ENCODE results near the gene ARID2. TPM values are rescaled to one million over a fixed set of nuclear protein-coding genes. Genes with fewer than 3 reads are reported as not detected.

The ARID2 gene
- total RNA-seq, 4 donors from 2014 or later, result 25.3 to 40.4 (median 30.6) TPM

DNA sequence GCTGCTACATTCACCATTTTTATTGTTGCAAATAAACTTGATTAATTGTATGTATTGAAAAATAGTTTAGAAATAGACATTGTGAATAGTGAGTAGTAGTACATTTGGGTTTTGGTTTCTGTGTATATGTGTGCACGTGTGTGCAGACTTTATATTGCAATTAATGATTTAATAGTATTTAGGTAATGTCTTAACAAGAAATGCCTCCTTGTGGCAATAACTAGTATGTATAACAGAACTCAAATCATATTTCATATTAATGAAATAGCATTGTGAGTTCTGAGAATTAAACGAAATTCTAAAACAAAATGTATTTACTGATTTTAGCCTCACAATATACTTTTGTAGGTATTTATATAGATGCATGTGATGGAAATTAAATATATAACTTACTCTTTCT, 160.8 kb downstream of the ARID2 start:
- H3K4me3 ChIP-seq (ENCODE audit: low read depth, poor library complexity, severe bottlenecking), result no peak overlapping the region
- WGBS, 2 donors, result 75 to 77% methylated on average over 2 of the region's 2 CpGs
- TF ChIP-seq CTCF (IDR thresholded peaks at IDR 0.05) (no peak), POLR2A (IDR thresholded peaks at IDR 0.05) (no peak)
- DNase-seq (ENCODE audit: low spot score in 2 of 2), result no peak
- intact Hi-C loops (cut with DNase I; ENCODE audit: low total_unique reads), result no loop called here

DNA sequence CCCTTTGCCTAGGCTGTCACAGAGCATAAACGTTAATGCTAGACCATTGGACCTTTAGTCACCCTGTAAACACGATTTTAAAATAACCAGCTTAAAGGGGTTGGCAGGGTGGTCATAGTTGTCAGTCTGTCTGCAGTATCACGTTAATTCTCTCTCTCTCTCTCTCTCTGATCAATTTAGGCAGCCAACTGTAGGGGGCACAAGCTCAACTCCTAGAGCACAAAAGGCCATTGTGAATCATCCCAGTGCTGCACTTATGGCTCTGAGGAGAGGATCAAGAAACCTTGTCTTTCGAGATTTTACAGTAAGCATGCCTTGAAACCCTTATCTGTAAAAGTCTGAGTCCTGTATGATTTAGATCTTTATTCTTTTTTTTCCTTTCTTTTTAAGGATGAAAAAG, 163.7 kb downstream of the ARID2 start:
- no peak for DNase-seq (ENCODE audit: low spot score in 2 of 2)
- 71 to 74% methylated on average over 4 of the region's 4 CpGs for WGBS, 2 donors
- intact Hi-C loops (cut with DNase I; ENCODE audit: low total_unique reads), result no loop called here
- TF ChIP-seq CTCF (IDR thresholded peaks at IDR 0.05) (no peak), POLR2A (IDR thresholded peaks at IDR 0.05) (no peak)
- no peak overlapping the region for H3K4me3 ChIP-seq (ENCODE audit: low read depth, poor library complexity, severe bottlenecking)

DNA sequence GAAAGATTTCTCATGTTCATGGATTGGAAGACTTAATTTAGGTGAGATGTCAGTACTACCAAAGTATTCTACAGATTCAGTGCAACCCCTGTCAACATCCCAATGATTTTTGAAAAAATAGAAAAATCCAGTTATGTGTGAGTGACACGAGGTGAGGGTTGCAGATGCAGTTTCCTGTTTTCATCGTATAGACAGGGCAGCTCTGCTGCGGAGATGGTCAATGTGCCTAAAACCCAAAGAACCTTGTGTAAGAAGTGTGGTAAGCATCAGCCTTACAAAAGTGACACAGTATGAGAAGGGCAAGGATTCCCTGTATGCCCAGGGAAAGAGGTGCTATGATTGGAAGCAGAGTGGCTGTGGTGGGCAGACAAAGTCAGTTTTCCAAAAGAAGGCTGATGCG, 166.5 kb downstream of the ARID2 start:
- TF ChIP-seq CTCF (IDR thresholded peaks at IDR 0.05) (no peak), POLR2A (IDR thresholded peaks at IDR 0.05) (no peak)
- 94 to 98% methylated on average over 4 of the region's 4 CpGs for WGBS, 2 donors
- no peak for DNase-seq (ENCODE audit: low spot score in 2 of 2)
- H3K4me3 ChIP-seq (ENCODE audit: low read depth, poor library complexity, severe bottlenecking), result no peak overlapping the region
- intact Hi-C loops (cut with DNase I; ENCODE audit: low total_unique reads), result no loop called here

DNA sequence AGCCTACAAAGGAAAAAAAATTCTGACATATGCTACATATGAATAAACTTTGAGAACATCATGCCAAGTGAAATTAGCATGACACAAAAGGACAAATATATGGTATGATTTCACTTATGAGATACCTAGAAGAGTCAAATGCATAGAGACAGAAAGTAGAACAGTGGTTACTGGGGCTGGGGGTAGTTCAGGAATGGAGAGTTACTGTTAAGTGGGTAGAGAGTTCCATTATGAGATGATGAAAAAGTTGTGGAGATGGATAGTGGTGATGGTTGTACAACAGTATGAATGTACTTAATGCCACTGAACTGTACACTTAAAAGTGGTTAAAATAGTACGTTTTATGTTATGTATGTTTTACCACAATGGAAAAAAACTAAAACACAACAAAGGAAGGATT, 168.6 kb downstream of the ARID2 start:
- DNase-seq (ENCODE audit: low spot score in 2 of 2), result no peak
- TF ChIP-seq POLR2A (IDR thresholded peaks at IDR 0.05) (no peak), CTCF (IDR thresholded peaks at IDR 0.05) (no peak)
- 97% methylated on average over 1 of the region's 1 CpG for WGBS, 2 donors
- H3K4me3 ChIP-seq (ENCODE audit: low read depth, poor library complexity, severe bottlenecking), result no peak overlapping the region
- intact Hi-C loops (cut with DNase I; ENCODE audit: low total_unique reads), result no loop called here

DNA sequence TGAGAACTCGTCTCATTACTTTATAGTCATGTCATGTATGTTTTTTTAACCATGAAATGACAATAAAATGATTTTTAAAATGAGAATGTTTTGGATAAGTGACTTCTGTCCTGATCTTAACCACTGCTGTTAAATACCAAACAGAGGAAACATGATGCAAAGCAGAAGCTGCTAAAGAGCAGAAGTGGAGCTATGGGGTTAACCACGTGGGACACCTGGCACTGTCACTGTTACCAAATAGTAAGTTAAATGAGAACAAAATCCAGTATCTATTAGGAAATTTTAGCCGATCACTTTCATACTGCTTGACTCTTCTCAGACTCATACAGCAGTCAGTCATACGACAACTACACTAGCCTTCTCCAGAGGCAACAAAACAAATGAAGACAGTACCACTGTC, 178.4 kb downstream of the ARID2 start:
- DNase-seq (ENCODE audit: low spot score in 2 of 2), result no peak
- WGBS, 2 donors, result 81 to 85% methylated on average over 4 of the region's 4 CpGs
- intact Hi-C loops (cut with DNase I; ENCODE audit: low total_unique reads), result no loop called here
- no peak overlapping the region for H3K4me3 ChIP-seq (ENCODE audit: low read depth, poor library complexity, severe bottlenecking)
- TF ChIP-seq CTCF (IDR thresholded peaks at IDR 0.05), result no peak
- TF ChIP-seq POLR2A (IDR thresholded peaks at IDR 0.05), result no peak

- WGBS, 2 donors, result 59 to 70% methylated on average over 4 of the region's 4 CpGs
- TF ChIP-seq POLR2A (IDR thresholded peaks at IDR 0.05) (no peak), CTCF (IDR thresholded peaks at IDR 0.05) (no peak)
- no peak overlapping the region for H3K4me3 ChIP-seq (ENCODE audit: low read depth, poor library complexity, severe bottlenecking)
- DNase-seq (ENCODE audit: low spot score in 2 of 2), result no peak
- intact Hi-C loops (cut with DNase I; ENCODE audit: low total_unique reads), result no loop called here
Measured at GRCh38 chr12:45909041-45909713, 179.7 kb downstream of the ARID2 start.
